SK-MEL-5 (cell line): Measurements from ENCODE around the gene PVALEF. TPM values are rescaled to one million over a fixed set of nuclear protein-coding genes. Genes with fewer than 3 reads are reported as not detected.

ENCODE experiments used
- DNase-seq: peaks from one replicate; pipeline ENCODE4 v3.0.0-alpha.2; 2016; ENCODE audit warnings: low read depth, low spot score
- in situ Hi-C: cut with HindIII; loops from 2 replicates; pipeline ENCODE4 v1.10.0; 2016; ENCODE audit warnings: low sequenced_read_pairs, high pct_unique_total_duplicates, low pct_unique_long_range_greater_than_20kb
- total RNA-seq: library from RNA; depleted of rRNA; stranded (reverse); fragments of >200 nt; shearing (Covaris generic); gene quantifications from 2 replicates; pipeline ENCODE4 v1.2.3, GENCODE V29; 2014

Gene PVALEF
- total RNA-seq, 1 experiment from 2014 or later = not detected

DNA sequence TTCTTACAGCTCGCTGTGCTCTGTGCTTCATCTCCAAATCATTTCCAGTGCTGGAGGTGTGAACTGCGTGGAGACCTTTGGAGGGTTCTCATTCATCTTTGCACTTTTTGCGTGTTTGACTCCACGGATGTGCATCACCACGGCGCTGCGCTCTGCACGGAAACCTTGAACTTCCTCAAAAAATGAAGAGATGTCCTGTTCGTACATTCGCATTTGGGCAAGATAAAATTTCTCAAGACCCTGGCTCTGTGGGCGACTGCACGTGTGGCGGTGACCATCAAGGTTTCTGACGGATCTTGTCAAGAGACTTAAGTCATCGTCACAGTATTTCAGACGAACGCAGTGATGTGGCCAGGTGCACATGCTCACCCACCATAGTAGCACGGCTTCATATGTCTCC lies 10.3 kb upstream of the PVALEF start:
- in situ Hi-C loops = no loop called here
- DNase-seq = no peak

DNA sequence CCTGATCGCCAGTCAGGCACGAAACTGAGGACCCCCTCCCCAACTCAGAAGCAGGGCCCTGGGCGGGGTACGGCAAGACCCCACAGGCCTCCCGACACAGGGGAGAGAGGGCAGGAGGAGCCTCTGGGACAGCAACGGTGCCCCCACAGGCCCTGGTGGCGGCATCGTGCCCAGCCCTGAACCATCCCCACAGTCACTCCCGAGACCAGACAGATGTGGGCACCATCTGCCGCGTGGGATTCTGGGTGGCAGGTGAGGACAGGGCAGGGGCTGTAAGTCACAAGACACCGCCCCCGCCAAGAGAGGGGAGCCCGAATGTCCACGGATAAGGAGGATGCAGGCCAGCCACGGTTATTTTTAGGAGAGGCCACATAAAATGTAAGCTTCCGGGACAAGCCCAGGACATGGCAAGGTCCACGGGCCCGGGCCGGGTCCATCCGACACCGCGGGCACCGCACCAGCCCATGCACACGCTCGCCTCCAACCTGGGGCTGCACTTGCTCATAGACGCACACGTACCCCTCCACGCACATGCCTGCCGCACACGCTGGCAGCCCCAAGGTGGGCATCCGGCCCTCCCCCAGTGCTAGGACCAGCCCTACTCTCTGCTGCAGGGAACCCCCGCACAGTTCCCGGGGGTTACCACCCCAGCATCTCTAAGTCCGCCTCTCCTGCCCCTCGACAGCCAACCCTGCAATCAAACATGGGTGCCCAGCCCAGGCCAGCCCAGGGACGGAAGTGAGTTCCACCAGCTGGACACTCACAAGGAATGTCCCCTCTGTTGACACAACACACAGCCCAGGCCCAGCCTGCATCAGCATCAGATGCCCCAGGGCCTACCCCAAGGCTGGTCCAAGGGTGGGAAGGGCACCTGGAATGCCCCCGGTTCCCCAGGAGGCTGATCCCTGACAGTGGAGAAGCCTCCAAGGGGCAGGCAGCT lies 8.2 kb upstream of the PVALEF start:
- DNase-seq = no peak
- in situ Hi-C loops = no loop called here

DNA sequence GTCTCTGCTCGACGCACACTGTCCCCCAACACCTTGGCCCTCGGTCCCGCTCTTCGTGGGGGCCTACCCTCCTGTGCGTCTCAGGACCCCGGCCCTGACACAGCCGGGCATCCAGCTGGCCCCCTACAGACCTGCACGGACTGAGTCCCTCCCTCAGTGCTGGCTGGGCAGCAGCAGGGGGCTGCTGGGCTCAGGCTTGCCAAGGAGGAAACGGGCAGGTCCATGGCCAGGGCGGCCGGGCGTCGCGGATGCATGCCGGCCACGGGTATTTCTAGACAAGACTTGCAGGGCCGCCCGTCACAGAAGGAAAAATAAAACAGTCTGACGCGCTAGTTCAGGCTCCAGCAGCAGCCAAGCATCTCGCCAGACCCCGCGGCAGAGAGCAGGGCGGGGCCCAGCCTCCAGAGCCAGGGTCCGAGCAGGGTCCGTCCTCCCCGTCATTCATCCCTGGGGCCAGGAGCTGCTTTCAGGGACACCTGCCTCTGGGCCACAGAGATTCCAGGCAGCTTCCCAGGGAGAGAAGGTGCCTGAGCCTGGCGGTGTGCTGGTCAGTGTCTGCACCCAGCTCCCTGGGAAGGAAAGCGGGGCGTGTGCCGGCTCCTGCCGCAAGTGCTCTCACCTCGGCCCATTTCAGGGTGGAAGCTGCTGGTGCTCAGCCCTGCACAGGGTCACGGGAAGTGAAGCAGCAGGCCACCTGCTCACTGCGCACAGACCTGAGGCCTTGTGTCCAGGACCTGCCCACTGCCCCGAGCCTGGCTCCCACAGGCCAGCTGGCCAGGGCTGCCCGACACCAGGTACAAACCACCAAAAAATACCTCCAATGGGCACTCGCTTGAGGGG lies 7.2 kb upstream of the PVALEF start:
- in situ Hi-C loops = no loop called here
- DNase-seq = no peak

DNA sequence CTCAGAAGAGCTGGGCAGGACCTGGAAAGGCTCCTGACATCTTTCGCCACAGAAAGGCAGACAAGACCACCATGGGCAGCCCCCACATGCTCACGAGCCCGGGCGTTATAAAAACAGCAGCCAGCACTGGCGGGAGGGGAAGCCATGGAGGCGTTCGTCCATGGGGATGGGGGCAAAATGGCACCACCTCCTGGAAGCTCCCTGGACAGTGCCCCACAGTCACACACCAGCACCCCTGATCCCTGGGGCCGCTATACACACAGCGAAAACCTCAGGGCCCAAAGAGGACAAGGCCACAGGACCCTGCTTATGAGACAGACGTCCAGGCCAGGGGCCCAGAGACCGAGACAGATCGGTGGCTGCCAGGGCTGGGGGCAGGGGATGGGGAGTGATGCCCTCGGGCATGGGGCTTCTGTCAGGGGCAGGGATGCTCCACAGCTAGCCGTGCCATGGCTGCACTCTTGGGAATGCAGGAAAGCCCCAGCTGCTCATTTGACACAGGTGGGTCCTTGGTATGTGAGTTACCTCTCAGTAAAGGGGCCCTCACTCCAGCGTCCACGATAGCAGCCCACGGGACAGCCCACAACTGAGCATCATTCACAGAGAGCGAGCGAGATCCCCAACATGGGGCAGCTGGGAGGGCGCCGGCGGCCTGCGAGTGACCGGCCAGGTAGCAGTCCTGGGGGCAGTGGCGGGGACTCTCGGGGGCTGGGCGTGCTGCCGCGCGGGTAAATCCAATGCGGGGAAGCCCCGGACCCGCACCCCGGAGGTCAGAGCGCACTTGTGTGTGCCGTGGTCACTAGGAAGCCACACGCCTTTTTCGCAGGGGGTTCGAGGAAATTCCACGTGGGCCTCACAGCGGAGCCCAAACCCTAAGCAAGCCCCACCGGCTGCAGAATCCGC lies 6.4 kb upstream of the PVALEF start:
- in situ Hi-C loops = no loop called here
- no peak for DNase-seq

DNA sequence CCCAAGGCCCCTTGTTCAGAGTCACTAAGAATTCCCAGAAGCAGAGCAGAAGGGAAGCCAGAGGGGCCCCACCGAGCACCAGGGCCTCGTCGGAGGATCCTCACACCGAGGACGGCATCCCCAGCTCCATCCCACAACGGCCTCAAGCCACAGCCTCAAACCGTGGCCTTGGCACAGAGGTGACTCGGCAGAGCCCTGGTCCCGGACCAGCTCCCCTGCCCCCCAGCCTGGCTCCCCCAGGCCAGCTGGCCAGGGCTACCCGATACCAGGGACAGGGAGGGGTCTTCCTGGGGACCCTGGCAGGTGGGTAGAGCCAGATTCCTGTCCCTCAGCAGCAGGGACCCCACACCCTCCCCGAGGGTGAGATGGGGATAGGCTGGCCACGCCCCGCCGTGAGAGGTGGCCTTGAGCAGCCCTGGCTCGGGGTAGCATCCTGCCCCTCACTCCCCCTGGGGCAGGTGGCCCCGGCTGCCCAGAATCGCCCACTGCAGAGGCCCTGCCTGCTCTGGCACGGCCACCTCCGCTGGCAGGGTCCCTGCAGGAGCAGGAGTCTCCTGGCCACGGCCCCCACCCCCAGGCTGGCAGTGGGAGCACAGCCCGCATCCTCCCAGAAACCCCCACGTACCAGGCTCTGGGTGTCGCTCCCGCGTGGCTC lies 5.6 kb upstream of the PVALEF start:
- in situ Hi-C loops = no loop called here
- no peak for DNase-seq

DNA sequence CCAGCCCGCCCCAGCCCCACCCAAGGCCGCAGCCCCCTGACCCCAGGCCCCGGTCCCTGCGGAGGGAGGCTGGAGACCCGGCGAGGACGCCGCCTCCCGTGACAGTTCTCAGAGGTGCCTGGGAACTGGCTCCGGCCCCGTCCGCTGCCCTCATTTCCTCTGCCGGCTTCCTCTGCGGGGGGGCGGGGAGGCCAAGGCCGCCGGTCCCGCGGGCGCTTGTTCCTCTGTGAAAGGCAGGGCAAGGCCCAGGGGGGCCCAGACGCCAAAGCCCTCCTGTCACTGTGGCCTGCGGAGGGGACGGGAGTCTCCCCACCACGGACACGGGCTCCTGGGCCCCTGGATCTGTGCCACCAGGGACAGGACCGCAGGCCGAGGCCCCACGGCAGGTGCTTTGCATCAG lies 5.0 kb upstream of the PVALEF start:
- DNase-seq = no peak
- in situ Hi-C loops = no loop called here

DNA sequence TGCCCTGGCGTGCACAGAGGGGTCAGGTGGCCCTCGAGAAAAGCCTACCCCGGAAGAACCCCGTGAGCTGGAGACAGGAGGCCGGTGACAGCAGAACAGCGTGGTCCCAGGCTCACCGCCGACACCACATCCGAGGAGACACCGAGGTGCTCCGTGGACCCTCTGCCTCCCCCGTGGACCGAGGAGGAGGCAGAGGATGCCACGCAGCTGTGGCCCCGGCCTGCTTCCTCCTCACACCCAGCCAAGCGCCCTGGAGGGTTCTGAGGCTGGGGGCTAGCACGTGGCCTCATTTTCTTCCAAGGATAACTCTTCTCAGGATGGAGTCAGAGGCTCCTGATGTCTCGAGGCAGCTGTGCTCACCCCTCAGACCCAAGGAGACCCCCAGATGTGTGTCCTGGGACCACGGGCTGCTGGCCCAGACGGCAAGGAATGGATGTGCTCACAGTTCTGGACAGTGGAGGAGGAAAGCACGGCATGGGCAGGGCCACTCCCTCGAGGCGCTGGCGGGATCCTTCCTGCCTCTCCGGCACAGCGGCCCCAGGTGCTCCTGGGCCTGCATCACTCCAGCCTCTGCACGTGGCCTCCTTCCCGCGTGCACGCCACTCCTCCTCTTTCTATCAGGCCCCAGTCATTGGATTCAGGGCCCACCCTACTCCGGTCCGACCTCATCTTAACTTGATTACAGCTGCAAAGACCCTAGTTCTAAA lies 4.4 kb upstream of the PVALEF start:
- DNase-seq = no peak
- in situ Hi-C loops = no loop called here

DNA sequence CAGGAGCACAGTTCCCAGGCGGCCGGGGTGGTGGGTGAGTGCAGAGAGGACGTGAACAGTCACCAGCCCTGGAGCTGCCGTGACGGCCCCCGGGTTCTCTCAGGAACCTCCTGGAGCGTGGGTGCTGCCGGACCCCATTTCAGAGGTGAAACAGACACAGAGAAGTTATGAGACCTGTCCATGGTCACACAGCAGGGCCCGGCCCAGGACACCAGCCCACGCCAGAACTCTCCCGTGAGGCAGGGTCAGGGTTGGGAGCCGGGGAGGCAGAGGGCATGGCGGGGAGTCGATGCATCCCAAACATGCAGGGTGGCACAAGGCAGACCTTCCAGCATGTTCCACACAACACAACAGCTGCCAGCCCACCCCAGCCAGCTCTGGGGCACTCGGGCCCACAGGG lies 3.8 kb upstream of the PVALEF start:
- in situ Hi-C loops = no loop called here
- no peak for DNase-seq

DNA sequence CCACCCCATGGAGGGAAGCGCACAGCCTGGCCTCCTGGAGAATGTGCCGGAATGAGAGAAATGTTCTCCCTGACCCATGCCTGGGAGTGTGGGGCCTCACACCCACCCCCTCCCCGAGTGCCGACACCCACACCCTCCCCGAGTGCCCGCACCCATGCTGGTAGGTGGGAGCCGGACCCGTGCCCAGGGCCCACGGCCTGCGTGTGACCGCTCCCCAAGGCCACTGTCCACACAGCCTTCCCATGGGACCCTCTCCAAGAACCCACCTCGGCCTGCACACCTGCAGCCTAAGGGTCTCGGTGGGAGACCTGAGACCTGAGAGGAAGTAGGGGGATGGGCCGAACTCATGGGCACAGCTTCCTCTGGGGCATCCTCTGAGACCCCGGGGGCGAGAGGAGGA lies 3.3 kb upstream of the PVALEF start:
- in situ Hi-C loops = no loop called here
- no peak for DNase-seq

DNA sequence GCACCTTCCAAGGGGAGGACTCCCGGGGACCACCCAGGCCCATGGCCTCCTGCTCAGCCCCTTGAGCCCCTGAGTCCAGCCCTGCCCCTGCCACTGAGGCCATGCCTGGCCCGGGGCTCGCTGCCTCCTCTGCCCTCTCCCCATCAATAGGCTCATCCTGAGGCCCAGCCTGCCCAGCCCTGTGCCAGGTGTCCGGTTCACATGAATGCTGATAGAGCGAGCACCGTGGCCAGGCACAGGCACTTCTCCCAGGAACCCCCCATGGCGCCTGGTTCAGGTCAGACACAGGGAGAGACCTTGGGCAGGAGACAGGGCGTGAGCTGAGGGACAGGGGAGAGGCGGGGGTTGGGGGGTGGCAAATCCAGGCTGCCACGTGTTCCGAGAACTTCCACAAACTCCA lies 2.8 kb upstream of the PVALEF start:
- DNase-seq = no peak
- in situ Hi-C loops = no loop called here

DNA sequence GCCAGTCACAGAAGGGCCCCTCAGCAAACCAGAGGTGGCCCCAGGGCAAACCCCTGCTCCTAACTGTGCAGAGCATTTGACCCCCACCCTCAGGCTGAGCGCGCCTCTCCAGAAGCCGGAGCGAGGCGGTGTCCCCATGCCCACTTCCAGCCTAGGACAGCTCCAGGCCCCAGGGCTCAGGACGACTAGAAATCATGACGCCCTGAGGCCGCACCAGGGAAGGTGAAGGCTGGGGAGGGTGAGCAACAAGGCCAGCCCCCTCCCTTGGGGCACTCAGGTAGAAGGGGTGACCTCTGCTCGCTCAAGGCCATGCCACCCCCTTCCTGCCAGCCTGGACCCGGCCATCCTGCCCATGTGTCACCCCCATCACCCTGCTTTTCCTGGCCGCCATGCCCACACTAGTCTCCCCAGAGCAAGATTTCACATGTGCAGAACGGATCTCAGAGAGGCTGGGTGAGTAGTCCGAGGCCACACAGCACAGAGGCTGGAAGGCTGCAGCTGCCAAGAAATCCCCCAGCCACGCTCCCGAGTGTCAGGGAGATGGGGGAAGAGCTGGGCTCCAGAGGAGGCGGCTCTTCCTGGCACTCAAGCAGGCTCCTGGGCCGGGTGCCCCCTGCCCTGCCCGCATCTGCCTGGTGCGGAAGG lies 2.1 kb upstream of the PVALEF start:
- in situ Hi-C loops = no loop called here
- DNase-seq = no peak

DNA sequence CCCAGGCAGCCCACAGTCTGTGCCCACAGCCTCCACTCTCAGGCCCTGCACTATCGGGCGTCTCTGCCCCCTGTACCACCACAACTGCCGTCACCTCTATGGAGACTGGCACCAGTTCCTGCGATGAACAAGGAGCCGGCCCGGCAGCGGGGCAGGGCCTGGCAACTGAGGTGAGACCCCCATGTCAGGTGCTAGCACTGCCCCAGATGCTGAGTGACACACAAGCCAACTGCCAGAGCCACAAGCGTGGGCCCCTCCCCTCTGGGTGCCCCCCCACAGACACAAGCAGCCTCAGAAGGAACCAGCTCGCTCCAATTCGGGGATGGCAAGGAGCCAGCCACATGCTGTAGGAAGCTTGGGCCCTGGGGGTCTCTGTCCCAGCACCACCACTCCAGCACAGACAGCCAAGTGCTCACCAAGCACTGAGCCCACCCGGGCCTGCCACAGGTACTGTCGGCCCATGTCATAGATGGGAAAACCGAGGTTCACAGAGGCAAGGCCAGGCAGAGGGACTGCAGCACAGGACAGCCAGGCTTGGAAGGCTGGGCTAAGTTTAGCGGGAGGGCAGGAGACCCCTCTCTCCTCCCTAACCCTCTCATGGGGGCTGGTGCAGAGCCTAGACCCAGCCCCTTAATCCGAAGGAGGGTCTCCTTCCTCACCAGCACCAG lies 1.5 kb upstream of the PVALEF start:
- in situ Hi-C loops = no loop called here
- no peak for DNase-seq

DNA sequence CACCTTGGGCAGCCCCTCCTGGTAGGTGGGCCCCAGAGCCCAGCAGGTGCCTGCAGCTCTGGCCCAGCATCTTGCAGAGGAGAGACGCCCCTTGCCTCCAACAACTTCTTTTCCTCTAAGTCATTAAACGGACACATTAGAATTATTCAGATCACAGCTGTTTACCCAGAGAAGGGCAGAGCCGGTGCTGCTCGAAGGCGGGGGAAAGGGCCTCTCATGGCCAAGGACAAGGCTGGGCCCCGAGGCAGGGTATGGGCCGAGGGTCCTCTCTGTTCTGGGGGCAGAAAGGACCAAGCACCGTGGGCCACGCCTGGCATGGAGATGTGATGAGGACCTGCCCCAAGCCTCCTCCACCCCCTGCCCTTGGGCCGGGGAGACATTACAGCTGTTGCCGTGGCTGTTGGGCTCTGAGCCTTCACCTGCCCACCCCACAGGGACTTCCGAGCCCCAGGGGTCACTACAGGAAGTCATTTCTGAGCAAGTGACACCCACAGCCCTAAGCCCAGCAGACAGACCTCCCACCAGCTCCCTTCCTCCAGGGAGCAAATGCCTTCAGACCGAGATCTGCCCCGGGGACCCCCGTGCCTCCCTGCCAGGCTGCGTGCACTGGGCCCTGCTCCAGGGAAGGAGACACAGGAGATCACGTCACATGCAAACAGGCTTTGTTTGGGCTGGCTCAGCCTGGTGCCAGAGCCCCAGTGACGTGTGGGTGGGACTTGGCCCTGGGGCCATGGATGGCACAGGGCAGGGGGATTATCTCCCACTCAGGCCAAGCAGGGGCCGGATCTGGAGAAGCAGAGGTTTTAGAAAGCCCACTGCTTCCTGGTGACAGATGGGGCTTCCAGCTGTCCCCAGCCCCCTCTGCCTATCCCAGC lies 699 bp upstream of the PVALEF start:
- DNase-seq = no peak
- in situ Hi-C loops = no loop called here

DNA sequence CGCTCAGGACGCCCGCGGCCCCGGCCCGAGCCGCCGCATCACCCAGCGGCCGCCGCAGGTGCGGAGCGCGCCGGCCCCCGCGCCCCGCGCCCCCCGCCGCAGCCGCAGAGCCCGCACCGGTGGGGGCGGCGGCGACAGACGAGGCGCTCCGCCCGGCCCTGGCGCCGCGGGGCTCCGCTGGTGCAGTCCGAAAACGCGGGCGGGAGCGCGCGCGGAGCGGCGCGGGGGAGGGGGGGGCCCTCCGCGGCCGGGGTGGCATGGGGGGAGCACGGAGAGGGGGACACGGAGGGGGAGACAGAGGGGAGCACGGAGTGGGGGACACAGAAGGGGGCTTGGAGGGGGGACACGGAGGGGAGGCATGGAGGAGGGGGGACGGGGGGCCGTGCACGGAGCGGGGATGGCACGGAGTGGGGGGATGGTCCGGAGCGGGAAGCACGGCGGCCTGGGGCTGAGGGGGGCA lies 756 bp downstream of the PVALEF start, which contains the start of gene AATK:
AATK (minus strand) TSS at position 189 of the 460 bp plus-strand sequence. CDS start 229 bp downstream, outside the sequence.
- in situ Hi-C loops = no loop called here
- DNase-seq = no peak

DNA sequence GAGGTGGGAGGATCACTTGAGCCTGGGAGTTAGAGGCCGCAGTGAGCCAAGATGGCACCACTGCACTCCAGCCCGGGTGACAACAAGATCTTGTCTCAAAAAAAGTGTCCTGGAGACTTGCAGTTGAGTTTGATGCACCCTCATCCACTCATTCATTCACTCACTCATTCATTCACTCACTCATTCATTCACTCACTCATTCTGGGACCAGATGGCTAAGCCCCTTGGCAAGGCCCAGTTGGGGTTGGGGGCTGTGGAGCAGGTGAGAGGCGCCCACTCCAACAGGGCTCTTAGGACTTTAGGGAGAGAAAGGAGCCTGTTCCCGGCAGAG lies 1.9 kb downstream of the PVALEF start:
- in situ Hi-C loops = no loop called here
- DNase-seq = no peak
